GM18520 (cell line): ENCODE results near the gene ANKRD65.
"Not testable (repeated sequence)": the region's sequence is repeated elsewhere in the genome, so short reads cannot be mapped to it uniquely, and the experiment has no call there.

Experiments
- ATAC-seq: cut with Tn5 transposase; IDR thresholded peaks from one replicate; pipeline ENCODE4 v1.9.1; 2021; ENCODE audit not compliant: unreplicated experiment

The ANKRD65 gene

GRCh38 chr1:1430992-1431844 is 10.1 kb upstream of the ANKRD65 start:
- ATAC-seq: no peak

- ATAC-seq: no peak
Measured at GRCh38 chr1:1430114-1430982, 9.3 kb upstream of the ANKRD65 start.

DNA sequence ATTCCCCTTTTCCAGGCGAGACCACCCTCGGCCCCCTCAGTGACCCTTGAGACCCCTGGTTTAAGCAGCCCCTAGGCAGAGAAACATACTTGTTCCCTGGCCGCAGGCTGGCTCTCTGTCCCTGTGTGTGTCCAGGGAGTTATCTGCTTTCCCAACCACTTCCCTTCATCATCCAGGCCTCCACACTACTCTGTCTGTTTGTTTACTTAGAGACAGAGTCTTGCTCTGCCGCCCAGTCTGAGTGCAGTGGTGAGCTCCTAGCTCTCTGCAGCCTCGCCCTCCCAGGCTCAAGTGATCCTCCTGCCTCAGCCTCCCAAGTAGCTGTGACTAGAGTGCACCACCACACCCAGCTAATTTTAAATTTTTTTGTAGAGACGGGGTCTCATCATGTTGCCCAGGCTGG is 8.6 kb upstream of the ANKRD65 start:
- no peak for ATAC-seq

DNA sequence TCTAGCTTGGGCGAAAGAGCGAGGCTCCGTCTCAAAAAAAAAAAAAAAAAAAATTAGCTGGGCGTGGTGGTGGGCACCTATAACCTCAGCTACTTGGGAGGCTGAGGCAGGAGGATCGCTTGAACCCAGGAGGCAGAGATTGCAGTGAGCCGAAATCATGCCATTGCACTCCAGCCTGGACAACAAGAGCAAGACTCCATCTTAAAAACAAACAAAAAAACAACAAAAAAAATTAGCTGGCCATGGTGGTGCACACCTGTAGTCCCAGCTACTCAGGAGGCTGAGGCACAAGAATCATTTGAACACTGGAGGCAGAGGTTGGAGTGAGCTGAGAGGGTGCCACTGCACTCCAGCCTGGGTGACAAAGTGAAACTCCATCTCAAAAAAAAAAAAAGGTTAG is 7.9 kb upstream of the ANKRD65 start:
- ATAC-seq: not testable (repeated sequence)

GRCh38 chr1:1428174-1428573 is 7.1 kb upstream of the ANKRD65 start:
- ATAC-seq: no peak

GRCh38 chr1:1427820-1428148 is 6.7 kb upstream of the ANKRD65 start:
- no peak for ATAC-seq

GRCh38 chr1:1427106-1427819 is 6.2 kb upstream of the ANKRD65 start:
- no peak for ATAC-seq

GRCh38 chr1:1426496-1427105 is 5.5 kb upstream of the ANKRD65 start:
- ATAC-seq: no peak

GRCh38 chr1:1425753-1426495 is 4.8 kb upstream of the ANKRD65 start:
- ATAC-seq: no peak

DNA sequence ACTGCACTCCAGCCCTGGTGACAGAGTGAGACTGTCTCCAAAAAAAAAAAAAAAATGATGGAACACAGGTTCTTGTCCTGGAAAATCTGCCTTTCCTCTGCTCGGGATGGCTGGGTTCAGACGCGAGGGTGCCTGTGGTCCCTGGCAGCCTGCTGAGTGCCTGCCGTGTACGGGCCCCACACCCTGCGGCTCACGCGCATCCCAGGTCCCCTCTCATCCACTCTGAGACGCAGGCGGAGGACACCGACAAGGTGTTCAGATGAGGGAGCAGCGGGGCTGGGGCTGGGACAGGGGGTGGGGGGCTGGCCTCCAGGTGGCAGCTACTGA is 4.3 kb upstream of the ANKRD65 start:
- ATAC-seq: no peak

GRCh38 chr1:1424707-1425106 is 3.6 kb upstream of the ANKRD65 start:
- ATAC-seq: no peak

- ATAC-seq: no peak
Measured at GRCh38 chr1:1423245-1423597, 2.1 kb upstream of the ANKRD65 start.

GRCh38 chr1:1422465-1423244 is 1.6 kb upstream of the ANKRD65 start:
- ATAC-seq: no peak

- ATAC-seq: no peak
Measured at GRCh38 chr1:1421907-1422464, 910 bp upstream of the ANKRD65 start.

GRCh38 chr1:1420654-1421141 is 378 bp downstream of the ANKRD65 start:
- no peak for ATAC-seq

- ATAC-seq: no peak
Measured at GRCh38 chr1:1419813-1420653, 1.0 kb downstream of the ANKRD65 start.

GRCh38 chr1:1419363-1419812 is 1.7 kb downstream of the ANKRD65 start:
- no peak for ATAC-seq
